ENCODE data around the gene DDX39A.

DNA sequence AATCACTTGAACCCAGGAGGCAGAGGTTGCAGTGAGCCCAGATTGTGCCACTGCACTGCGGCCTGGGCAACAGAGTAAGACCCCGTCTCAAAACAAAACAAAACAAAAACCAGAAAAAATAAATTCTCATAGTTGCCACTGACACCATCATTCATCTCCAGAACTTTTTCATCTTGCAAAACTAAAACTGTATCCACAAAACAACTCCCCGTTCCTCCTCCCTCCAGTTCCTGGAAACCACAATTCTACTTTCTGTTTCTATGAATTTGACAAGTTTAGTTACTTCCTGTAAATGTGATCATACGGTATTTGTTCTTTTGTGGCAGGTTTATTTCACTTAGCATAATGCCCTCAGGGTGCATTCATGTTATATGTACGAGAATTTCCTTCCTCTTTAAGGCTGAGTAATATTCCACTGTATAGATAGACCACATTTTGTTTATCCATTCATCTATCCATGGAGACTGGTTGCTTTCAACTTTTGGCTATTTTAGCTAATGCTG, 51.1 kb downstream of the DDX39A start:
- no peak for TF ChIP-seq POLR2A (IDR thresholded peaks at IDR 0.05; ENCODE audit: low read depth, low read length)
- no peak for TF ChIP-seq TAF1 (IDR thresholded peaks at IDR 0.05; ENCODE audit: borderline replicate concordance, low read depth, low read length)
